K562 (cell line): Measurements from ENCODE around the gene BICC1. TPM values are rescaled to one million over a fixed set of nuclear protein-coding genes. Genes with fewer than 3 reads are reported as not detected.

ENCODE experiments used
- ATAC-seq: fragments of 200-7000 bp; cut with Tn5 transposase; 3 replicates; pipeline ENCODE4 v1.9.1; 2020; ENCODE audit warnings: moderate library complexity
- BruUV-seq: library from RNA; stranded (reverse); fragments of 400-500 nt; replicated peaks from 2 replicates; lab custom pipeline; 2021; lab: Mats Ljungman, UMichigan
- CTCF ChIA-PET: fragments of 300-600 bp; formaldehyde crosslinking; extraction: SDS; loops from one replicate; lab custom pipeline; 2021; ENCODE audit warnings: low intra/inter-chr PET ratio; lab: Yijun Ruan, JAX
- POLR2A ChIA-PET: fragments of 300-600, 350-650 bp; sonication (Branson Sonifier 250); formaldehyde crosslinking; extraction: SDS; loops from one replicate; lab custom pipeline; 2021; ENCODE audit warnings: antibody characterized with exemption, inconsistent platforms; lab: Yijun Ruan, JAX
- DNase-seq, 4 experiments: peaks; one replicate each; pipeline versions ENCODE4 v3.0.0 to v3.0.0-alpha.2; 2011 to 2018; ENCODE audit warnings: low spot score in 3 of 4, mixed read lengths in 3 of 4; ENCODE audit errors: extremely low read depth in 1 of 4
- FAIRE-seq: peaks from 2 replicates; lab custom pipeline; 2011; peaks lifted over from hg19 to GRCh38; lab: Jason Lieb, UNC
- H2AFZ ChIP-seq: 2 replicates; pipeline ENCODE4 v1.6.0; 2011; ENCODE audit warnings: low read depth, low read length, control low read depth, inconsistent platforms
- H3K27ac ChIP-seq: fragments of 200-600 bp; 3 replicates; pipeline ENCODE4 v1.8.0; 2011; ENCODE audit warnings: low read depth, mild to moderate bottlenecking, control low read depth, inconsistent platforms, low read length, moderate library complexity, mixed read lengths; ENCODE audit errors: extremely low read depth
- H3K27me3 ChIP-seq, 2 experiments: fragments of 300-600 bp in 1 of 2; 2 replicates in 1 of 2; 3 replicates in 1 of 2; pipeline versions ENCODE4 v1.6.0 to v1.8.0; 2011; ENCODE audit warnings: inconsistent platforms in 2 of 2, low read length in 2 of 2, mild to moderate bottlenecking in 1 of 2, mixed read lengths in 1 of 2, moderate library complexity in 1 of 2; ENCODE audit not compliant: control insufficient read depth in 2 of 2, insufficient read depth in 2 of 2
- H3K36me3 ChIP-seq: fragments of 300-600 bp; 3 replicates; pipeline ENCODE4 v1.8.0; 2011; ENCODE audit warnings: mild to moderate bottlenecking, low read length, inconsistent platforms; ENCODE audit not compliant: control insufficient read depth, insufficient read depth
- H3K4me1 ChIP-seq, 2 experiments: fragments of 200-600 bp in 1 of 2; replicated peaks in 1 of 2; 2 replicates in 1 of 2; 3 replicates in 1 of 2; pipeline versions ENCODE4 v1.5.1 to v1.8.0; 2011; ENCODE audit warnings: inconsistent platforms in 2 of 2, low read length in 2 of 2, mild to moderate bottlenecking in 1 of 2, mixed read lengths in 1 of 2, moderate library complexity in 1 of 2; ENCODE audit not compliant: control insufficient read depth in 2 of 2, insufficient read depth in 2 of 2
- H3K4me2 ChIP-seq: 2 replicates; pipeline ENCODE4 v1.6.1; 2011; ENCODE audit warnings: low read length, control low read depth, inconsistent platforms, mixed read lengths; ENCODE audit not compliant: insufficient read depth
- H3K4me3 ChIP-seq: fragments of 200-600 bp; sonication (generic), shearing (Covaris generic); 2 replicates; pipeline ENCODE4 v1.5.1; 2016; ENCODE audit warnings: control low read depth, inconsistent platforms
- H3K79me2 ChIP-seq: fragments of 200-600 bp; 3 replicates; pipeline ENCODE4 v1.8.0; 2011; ENCODE audit warnings: low read length, inconsistent platforms; ENCODE audit not compliant: control insufficient read depth, insufficient read depth
- H3K9ac ChIP-seq, 2 experiments: 2 replicates each; pipeline versions ENCODE4 v1.6.0 to v1.6.1; 2011; ENCODE audit warnings: low read depth in 2 of 2, low read length in 2 of 2, control low read depth in 1 of 2, inconsistent platforms in 1 of 2, mild to moderate bottlenecking in 1 of 2, mixed read lengths in 1 of 2; ENCODE audit not compliant: insufficient read depth in 1 of 2
- H3K9me1 ChIP-seq: one replicate; pipeline ENCODE4 v1.6.0; 2011; ENCODE audit warnings: inconsistent platforms, mild to moderate bottlenecking, low read length, moderate library complexity; ENCODE audit not compliant: control insufficient read depth, insufficient read depth
- H3K9me3 ChIP-seq: replicated peaks from 2 replicates; pipeline ENCODE4 v1.5.1; 2011; ENCODE audit warnings: low read depth, low read length, inconsistent platforms; ENCODE audit not compliant: control insufficient read depth, insufficient read depth
- H4K20me1 ChIP-seq: replicated peaks from 2 replicates; pipeline ENCODE4 v1.6.1; 2011; ENCODE audit warnings: low read length, inconsistent platforms, mixed read lengths; ENCODE audit not compliant: control insufficient read depth, insufficient read depth
- CHD2 ChIP-seq: IDR thresholded peaks from 2 replicates; pipeline ENCODE4 v1.6.1; 2011; ENCODE audit warnings: low read depth, low read length
- ETV1 ChIP-seq: fragments of 450-650 bp; conservative IDR thresholded peaks from 2 replicates; pipeline ENCODE4 v1.6.1; 2016; ENCODE audit warnings: missing genetic modification characterization, control low read depth, low read depth, missing compliant biosample characterization
- NONO ChIP-seq, 2 experiments: fragments of 200-400 bp in 1 of 2; fragments of 450-650 bp in 1 of 2; formaldehyde crosslinking in 1 of 2; IDR thresholded peaks; 2 replicates each; pipeline ENCODE4 v1.6.1; 2017; ENCODE audit warnings: low read depth in 2 of 2, mild to moderate bottlenecking in 2 of 2, moderate library complexity in 2 of 2, low read length in 1 of 2
- NR2F6 ChIP-seq: fragments of 450-650 bp; formaldehyde crosslinking; IDR thresholded peaks from 2 replicates; pipeline ENCODE4 v1.4.0; 2020; ENCODE audit warnings: mild to moderate bottlenecking
- PKNOX1 ChIP-seq: fragments of 450-650 bp; IDR thresholded peaks from 2 replicates; pipeline ENCODE4 v1.6.1; 2016
- RBM15 ChIP-seq: fragments of 200-400 bp; formaldehyde crosslinking; IDR thresholded peaks from 2 replicates; pipeline ENCODE4 v1.6.1; 2018; ENCODE audit warnings: mild to moderate bottlenecking, low read length, moderate library complexity; ENCODE audit not compliant: insufficient read depth
- TCF7L2 ChIP-seq: fragments of 150-350 bp; IDR thresholded peaks from 2 replicates; pipeline ENCODE4 v1.6.1; 2016; ENCODE audit warnings: low read depth, mild to moderate bottlenecking, low read length, moderate library complexity
- YY1 ChIP-seq, 3 experiments: IDR thresholded peaks; 2 replicates each; pipeline ENCODE4 v1.6.1; 2011; ENCODE audit warnings: low read length in 2 of 3, mild to moderate bottlenecking in 2 of 3, moderate library complexity in 2 of 3, borderline replicate concordance in 1 of 3, control low read depth in 1 of 3, low read depth in 1 of 3; ENCODE audit not compliant: insufficient read depth in 3 of 3, insufficient replicate concordance in 2 of 3, control insufficient read depth in 1 of 3, insufficient read length in 1 of 3; ENCODE audit errors: extremely low read depth in 1 of 3
- ZNF444 ChIP-seq: fragments of 250-450 bp; sonication (Bioruptor Pico); IDR thresholded peaks from 2 replicates; pipeline ENCODE4 v1.4.0; 2020; ENCODE audit warnings: mild to moderate bottlenecking, moderate library complexity
- WGBS: fragments of 100-300 bp; shearing (Covaris generic); methylation state at CpG from one replicate; pipeline ENCODE4 v1.1.6; 2016; ENCODE audit warnings: low coverage, mixed read lengths; ENCODE audit not compliant: insufficient coverage; ENCODE audit errors: missing lambda C conversion rate; 5-methylcytosine and 5-hydroxymethylcytosine counted together
- in situ Hi-C: fragments of 300-500 bp; cut with MboI; formaldehyde crosslinking; loops from 4 replicates; pipeline ENCODE4 v1.15.0; 2018; ENCODE audit warnings: inconsistent platforms, mixed read lengths
- intact Hi-C: fragments of 100-400 bp; cut with micrococcal nuclease; formaldehyde crosslinking; loops from 2 replicates; pipeline ENCODE4 v1.14.2; 2022
- polyA plus RNA-seq, 8 experiments: library from polyadenylated mRNA; depleted of rRNA in 4 of 8; stranded (reverse) in 5 of 8; unstranded in 3 of 8; fragments of >200 nt; fragmentation: Nextera tagmentation in 2 of 8; fragmentation: Illumina TruSeq in 1 of 8; extraction: Ambion mirVana in 2 of 8; extraction: Trizol in 1 of 8; gene quantifications; 2 replicates each; pipeline versions ENCODE4 v1.2.1 to v1.2.3, GENCODE V29; 2011 to 2014; ENCODE audit warnings: inconsistent platforms in 1 of 8, missing spikeins in 1 of 8
- total RNA-seq, 7 experiments: library from RNA; depleted of rRNA in 6 of 7; stranded (reverse); fragments of >200 nt in 6 of 7; fragmentation: Illumina TruSeq in 2 of 7; extraction: Trizol in 2 of 7; gene quantifications; 2 replicates each; pipeline versions ENCODE4 v1.2.1 to v1.2.3, GENCODE V29; 2011 to 2021; ENCODE audit warnings: low replicate concordance in 1 of 7

Gene BICC1
- total and polyA plus RNA-seq, 9 of the 15 experiments (the other 6 are each of a cell fraction or from before 2014, with no cell fraction given): not detected

GRCh38 chr10:58733436-58733835 lies 220.8 kb downstream of the BICC1 start:
- H3K9me1 ChIP-seq: no peaks in the 10 kb centered on the region
- DNase-seq (no peak), ATAC-seq (no peak), FAIRE-seq (no peak)
- BruUV-seq: no TSS peak
- 0% methylated on average over 1 of the region's 1 CpG for WGBS
- TF ChIP-seq ZNF444 (CRISPR knock-in tag) (no peak), NR2F6 (CRISPR knock-in tag) (no peak), PKNOX1 (no peak), ETV1 (no peak), NONO (IDR thresholded peaks at IDR 0.05; ENCODE audit: low read depth in 2 of 2, low read length in 1 of 2) (no peak), YY1 (IDR thresholded peaks at IDR 0.05; ENCODE audit: borderline replicate concordance in 1 of 3, control insufficient read depth in 1 of 3, extremely low read depth in 1 of 3, insufficient read depth in 3 of 3, insufficient read length in 1 of 3, insufficient replicate concordance in 2 of 3, low read depth in 1 of 3, low read length in 2 of 3) (no peak), RBM15 (no peak), CHD2 (no peak), TCF7L2 (no peak)
- no peak overlapping the region for H2AFZ ChIP-seq
- no peaks in the 10 kb centered on the region for H3K79me2 ChIP-seq
- H3K4me1 ChIP-seq: no peaks in the 10 kb centered on the region
- H3K9me3 ChIP-seq: no peaks in the 10 kb centered on the region
- no peaks in the 10 kb centered on the region for H3K27me3 ChIP-seq
- no peak overlapping the region for H3K4me3 ChIP-seq
- no peaks in the 10 kb centered on the region for H4K20me1 ChIP-seq
- no peak overlapping the region for H3K9ac ChIP-seq
- in situ Hi-C loops (no loop called here), intact Hi-C loops (no loop called here)
- no peaks in the 10 kb centered on the region for H3K36me3 ChIP-seq
- no peak overlapping the region for H3K27ac ChIP-seq
- POLR2A ChIA-PET: interaction anchor here (0.5 to 0.6 kb wide), 2 partner anchors 19 to 166 kb away, joined by 3 to 4 read pairs; no protein-coding TSS in a partner anchor
- CTCF ChIA-PET: no interaction called here
- H3K4me2 ChIP-seq: no peak overlapping the region
